ENCODE measurements around the gene ABCG2.

Gene ABCG2

GRCh38 chr4:88143504-88143903 is 14.9 kb downstream of the ABCG2 start:
- in situ Hi-C loops (cut with MboI; ENCODE audit: low pct_unique_long_range_greater_than_20kb, low sequenced_read_pairs, unreplicated experiment), result no loop called here
- TF ChIP-seq CTCF (IDR thresholded peaks at IDR 0.05; ENCODE audit: extremely low read depth, insufficient read depth, missing control alignments), result no peak
- no peak for DNase-seq (ENCODE audit: low spot score)

- no peak for DNase-seq (ENCODE audit: low spot score)
- in situ Hi-C loops (cut with MboI; ENCODE audit: low pct_unique_long_range_greater_than_20kb, low sequenced_read_pairs, unreplicated experiment), result no loop called here
- TF ChIP-seq CTCF (IDR thresholded peaks at IDR 0.05; ENCODE audit: extremely low read depth, insufficient read depth, missing control alignments), result no peak
These were observed 19.9 kb downstream of the ABCG2 start for GRCh38 chr4:88138561-88138960.

GRCh38 chr4:88137112-88137511 is 21.3 kb downstream of the ABCG2 start:
- in situ Hi-C loops (cut with MboI; ENCODE audit: low pct_unique_long_range_greater_than_20kb, low sequenced_read_pairs, unreplicated experiment), result no loop called here
- DNase-seq (ENCODE audit: low spot score), result no peak
- no peak for TF ChIP-seq CTCF (IDR thresholded peaks at IDR 0.05; ENCODE audit: extremely low read depth, insufficient read depth, missing control alignments)

- TF ChIP-seq CTCF (IDR thresholded peaks at IDR 0.05; ENCODE audit: extremely low read depth, insufficient read depth, missing control alignments), result no peak
- in situ Hi-C loops (cut with MboI; ENCODE audit: low pct_unique_long_range_greater_than_20kb, low sequenced_read_pairs, unreplicated experiment), result no loop called here
- no peak for DNase-seq (ENCODE audit: low spot score)
These were observed 22.2 kb downstream of the ABCG2 start for GRCh38 chr4:88136249-88136648.

- in situ Hi-C loops (cut with MboI; ENCODE audit: low pct_unique_long_range_greater_than_20kb, low sequenced_read_pairs, unreplicated experiment), result no loop called here
- TF ChIP-seq CTCF (IDR thresholded peaks at IDR 0.05; ENCODE audit: extremely low read depth, insufficient read depth, missing control alignments), result no peak
- no peak for DNase-seq (ENCODE audit: low spot score)
These were observed 23.1 kb downstream of the ABCG2 start for GRCh38 chr4:88135356-88135663.

GRCh38 chr4:88134536-88135355 is 23.7 kb downstream of the ABCG2 start:
- no peak for DNase-seq (ENCODE audit: low spot score)
- TF ChIP-seq CTCF (IDR thresholded peaks at IDR 0.05; ENCODE audit: extremely low read depth, insufficient read depth, missing control alignments), result no peak
- in situ Hi-C loops (cut with MboI; ENCODE audit: low pct_unique_long_range_greater_than_20kb, low sequenced_read_pairs, unreplicated experiment), result no loop called here

Data from GM13977 (cell line).